ENCODE data around the gene SRSF4.

Gene SRSF4

DNA sequence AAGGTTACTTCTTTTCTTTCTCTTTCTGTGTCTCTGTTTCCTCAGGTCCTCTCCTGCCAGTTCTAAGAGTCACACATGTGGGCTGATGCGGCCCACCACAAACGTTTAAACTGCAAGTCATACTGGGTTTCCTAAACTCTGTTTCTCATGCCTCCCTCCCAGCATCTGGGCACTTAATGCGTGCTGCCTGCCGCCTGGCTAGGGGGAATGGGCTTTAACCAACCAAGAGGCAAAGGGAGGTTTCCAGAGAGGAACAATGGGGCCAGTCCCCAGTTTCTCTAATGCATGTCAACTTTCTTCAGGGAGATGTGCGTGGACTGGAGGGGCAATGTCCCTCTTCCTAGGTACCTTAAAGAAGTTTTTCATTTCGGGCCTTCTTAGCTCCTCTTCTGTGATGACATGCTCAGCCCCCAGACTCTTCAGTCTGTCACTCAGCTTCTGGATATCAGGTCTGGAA lies 19.9 kb upstream of the SRSF4 start:
- TF ChIP-seq, protein P1, sequence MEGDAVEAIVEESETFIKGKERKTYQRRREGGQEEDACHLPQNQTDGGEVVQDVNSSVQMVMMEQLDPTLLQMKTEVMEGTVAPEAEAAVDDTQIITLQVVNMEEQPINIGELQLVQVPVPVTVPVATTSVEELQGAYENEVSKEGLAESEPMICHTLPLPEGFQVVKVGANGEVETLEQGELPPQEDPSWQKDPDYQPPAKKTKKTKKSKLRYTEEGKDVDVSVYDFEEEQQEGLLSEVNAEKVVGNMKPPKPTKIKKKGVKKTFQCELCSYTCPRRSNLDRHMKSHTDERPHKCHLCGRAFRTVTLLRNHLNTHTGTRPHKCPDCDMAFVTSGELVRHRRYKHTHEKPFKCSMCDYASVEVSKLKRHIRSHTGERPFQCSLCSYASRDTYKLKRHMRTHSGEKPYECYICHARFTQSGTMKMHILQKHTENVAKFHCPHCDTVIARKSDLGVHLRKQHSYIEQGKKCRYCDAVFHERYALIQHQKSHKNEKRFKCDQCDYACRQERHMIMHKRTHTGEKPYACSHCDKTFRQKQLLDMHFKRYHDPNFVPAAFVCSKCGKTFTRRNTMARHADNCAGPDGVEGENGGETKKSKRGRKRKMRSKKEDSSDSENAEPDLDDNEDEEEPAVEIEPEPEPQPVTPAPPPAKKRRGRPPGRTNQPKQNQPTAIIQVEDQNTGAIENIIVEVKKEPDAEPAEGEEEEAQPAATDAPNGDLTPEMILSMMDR (conservative IDR thresholded peaks at IDR 0.05; ENCODE audit: control insufficient read depth, insufficient read depth, low read depth, low read length) = no peak
- DNase-seq (ENCODE audit: low read depth) = no peak
- no peak overlapping the region for H3K4me3 ChIP-seq (ENCODE audit: control insufficient read depth, low read depth, low read length)

DNA sequence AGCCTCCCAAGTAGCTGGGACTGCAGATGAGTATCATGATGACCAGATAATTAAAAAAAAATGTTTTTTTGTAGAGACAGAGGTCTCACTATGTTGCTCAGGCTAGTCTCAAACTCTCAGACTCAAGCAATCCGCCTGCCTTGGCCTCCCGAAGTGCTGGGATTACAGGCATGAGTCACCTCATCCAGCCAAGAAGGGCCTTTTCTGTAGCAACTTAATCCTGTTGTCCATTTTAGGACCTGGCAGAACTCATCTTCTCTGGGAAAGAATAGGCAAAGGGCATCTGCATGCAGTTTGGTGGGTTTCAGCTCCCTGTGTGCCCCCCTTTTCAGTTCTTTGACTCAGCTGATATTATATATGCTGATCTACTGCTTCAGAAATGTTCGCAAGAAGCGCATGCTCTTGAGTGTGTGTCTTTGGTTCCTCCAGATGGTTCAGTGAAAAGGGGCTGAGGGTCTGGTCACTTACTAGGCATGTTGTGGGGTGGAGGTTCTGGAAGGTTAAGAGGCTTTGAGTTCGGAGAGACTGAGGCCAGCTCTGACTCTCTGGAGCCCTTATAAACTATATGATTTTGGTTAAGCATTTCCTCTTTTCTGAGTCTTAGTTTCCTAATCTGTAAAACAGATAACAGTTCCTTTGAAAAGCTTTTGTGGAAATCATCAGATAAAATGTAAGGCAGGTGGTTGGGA lies 19.4 kb upstream of the SRSF4 start:
- peak; percentile 13 for DNase-seq (ENCODE audit: low read depth)
- no peak overlapping the region for H3K4me3 ChIP-seq (ENCODE audit: control insufficient read depth, low read depth, low read length)
- TF ChIP-seq, protein P1 (conservative IDR thresholded peaks at IDR 0.05; ENCODE audit: control insufficient read depth, insufficient read depth, low read depth, low read length) = no peak

DNA sequence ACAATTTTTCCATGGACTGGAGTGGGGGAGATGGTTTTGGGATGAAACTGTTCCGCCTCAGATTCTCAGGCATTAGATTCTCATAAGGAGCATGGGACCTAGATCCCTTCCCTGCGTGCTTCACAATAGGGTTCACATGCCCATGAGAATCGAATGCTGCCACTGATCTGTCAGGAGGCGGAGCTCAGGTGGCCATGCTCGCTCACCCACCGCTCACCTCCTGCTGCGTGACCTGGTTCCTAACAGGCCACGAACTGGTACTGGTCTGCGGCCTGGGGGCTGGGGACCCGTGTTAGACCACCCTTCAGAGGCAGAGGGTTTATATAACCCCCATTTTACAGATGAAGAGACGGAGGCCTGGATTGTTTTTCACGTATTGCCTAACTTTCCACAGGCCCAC lies 16.3 kb upstream of the SRSF4 start:
- DNase-seq (ENCODE audit: low read depth) = no peak
- no peak overlapping the region for H3K4me3 ChIP-seq (ENCODE audit: control insufficient read depth, low read depth, low read length)
- TF ChIP-seq, protein P1 (conservative IDR thresholded peaks at IDR 0.05; ENCODE audit: control insufficient read depth, insufficient read depth, low read depth, low read length) = no peak

DNA sequence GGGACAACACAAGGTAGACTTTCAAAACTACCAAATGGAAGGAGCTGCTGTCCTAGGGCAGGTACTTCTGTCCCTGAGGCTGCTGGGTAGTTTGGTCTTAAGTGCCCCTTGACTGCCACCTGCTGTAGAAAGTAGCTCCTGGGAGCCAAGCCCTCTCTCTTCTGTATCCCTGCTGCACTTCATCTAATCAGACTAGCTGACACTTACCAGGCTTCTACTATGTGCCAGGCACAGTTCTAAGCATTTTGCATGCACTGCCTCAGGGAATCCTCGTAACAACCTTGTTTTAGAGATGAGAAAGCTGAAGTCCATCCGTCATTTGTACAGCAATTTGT lies 15.9 kb upstream of the SRSF4 start:
- TF ChIP-seq, protein P1 (conservative IDR thresholded peaks at IDR 0.05; ENCODE audit: control insufficient read depth, insufficient read depth, low read depth, low read length) = peak; percentile 37
- no peak overlapping the region for H3K4me3 ChIP-seq (ENCODE audit: control insufficient read depth, low read depth, low read length)
- peak; percentile 53 for DNase-seq (ENCODE audit: low read depth)

DNA sequence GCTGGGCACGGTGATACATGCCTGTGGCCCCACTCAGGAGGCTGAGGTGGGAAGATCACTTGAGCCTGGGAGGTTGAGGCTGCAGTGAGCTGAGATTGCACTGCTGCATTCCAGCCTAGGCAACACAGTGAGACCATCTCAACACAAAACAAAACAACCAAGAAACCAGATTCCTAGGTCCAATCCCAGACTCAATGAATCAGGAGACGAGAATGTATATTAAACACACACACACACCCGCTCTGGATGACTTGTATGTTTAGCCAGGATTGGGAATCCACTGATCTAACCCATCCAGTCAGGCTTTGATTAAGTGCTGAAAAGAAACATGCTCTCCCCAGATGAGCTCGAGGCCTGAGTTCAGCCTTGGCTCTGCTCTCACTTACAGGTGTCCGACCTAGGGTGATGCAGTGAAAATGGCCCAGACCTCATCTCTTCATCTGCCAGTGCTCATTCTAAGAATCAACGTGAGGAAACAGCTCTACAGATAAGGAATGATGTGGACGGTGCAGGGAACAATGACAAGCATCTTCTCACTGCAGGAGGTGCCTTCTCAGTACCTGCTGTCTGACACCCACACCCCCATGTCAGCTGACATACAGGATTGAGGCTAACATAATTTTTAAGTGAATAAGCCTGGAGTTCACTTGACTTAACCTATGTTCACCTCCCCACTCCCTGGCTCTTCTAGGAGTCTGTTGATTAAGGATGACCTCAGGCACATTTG lies 15.3 kb upstream of the SRSF4 start:
- DNase-seq (ENCODE audit: low read depth) = peak; percentile 79
- no peak overlapping the region for H3K4me3 ChIP-seq (ENCODE audit: control insufficient read depth, low read depth, low read length)
- TF ChIP-seq, protein P1 (conservative IDR thresholded peaks at IDR 0.05; ENCODE audit: control insufficient read depth, insufficient read depth, low read depth, low read length) = no peak

DNA sequence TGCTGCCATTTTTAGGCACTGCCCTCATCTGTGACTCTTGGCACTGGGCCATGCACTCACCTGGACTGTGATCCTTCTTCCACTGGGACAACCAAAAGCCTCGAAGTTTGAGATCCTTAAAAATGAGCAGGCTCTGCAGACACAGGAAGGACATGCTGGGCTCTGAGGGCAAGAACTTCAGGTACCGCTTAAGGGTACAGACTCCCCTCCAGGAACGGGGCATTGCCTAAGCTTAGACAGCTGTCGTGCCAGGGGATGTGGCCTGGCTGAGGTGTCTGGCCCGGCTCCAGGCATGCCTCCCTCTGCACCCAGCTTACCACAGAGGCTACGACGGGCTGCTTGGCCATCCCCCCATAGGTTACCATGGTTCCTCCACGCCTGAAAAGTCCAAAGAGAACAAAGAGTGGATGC lies 14.2 kb upstream of the SRSF4 start:
- TF ChIP-seq, protein P1 (conservative IDR thresholded peaks at IDR 0.05; ENCODE audit: control insufficient read depth, insufficient read depth, low read depth, low read length) = no peak
- no peak for DNase-seq (ENCODE audit: low read depth)
- H3K4me3 ChIP-seq (ENCODE audit: control insufficient read depth, low read depth, low read length) = no peak overlapping the region

Data from fibroblast of mammary gland (primary cell).